ENCODE measurements around the gene ITGA11.

Gene ITGA11

DNA sequence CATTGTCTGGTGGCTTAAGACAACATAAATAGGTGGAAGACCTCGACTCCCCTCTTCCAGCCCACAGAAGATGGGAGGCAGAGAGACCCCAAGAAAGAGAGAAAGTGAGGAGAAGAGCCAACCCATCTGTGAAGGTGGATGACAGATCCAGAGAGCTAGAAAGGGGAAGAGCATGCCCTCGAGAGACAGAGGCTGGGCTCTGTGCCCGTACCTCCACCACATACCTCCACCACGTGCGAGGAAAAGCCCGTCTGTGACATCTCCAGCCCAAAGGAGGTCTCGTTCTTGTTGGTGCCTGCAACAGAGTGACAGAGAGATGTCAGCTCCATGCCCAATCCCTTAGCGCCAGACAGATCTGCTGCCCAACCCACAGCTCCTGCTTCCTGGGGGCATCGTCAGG lies 83.4 kb downstream of the ITGA11 start:
- no peak for DNase-seq

DNA sequence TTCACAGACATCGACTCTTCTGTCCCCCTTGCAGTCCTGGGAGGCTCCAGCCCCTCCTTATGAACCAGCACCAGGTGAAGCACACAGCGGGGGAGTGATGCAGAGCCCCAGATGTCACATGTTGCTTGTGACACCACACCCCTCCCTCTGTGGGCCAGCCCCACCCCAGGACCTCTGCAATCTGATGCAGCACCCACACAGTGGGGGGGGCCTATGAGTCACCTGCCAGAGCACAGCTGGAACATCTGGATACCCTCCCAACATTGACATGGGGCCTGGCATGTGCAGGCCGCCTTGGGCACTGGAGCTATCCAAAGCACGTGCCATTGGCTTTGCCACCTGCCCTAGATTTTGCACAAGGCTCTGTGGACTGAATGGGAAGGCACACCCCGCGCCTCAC lies 83.9 kb downstream of the ITGA11 start:
- DNase-seq = no peak

DNA sequence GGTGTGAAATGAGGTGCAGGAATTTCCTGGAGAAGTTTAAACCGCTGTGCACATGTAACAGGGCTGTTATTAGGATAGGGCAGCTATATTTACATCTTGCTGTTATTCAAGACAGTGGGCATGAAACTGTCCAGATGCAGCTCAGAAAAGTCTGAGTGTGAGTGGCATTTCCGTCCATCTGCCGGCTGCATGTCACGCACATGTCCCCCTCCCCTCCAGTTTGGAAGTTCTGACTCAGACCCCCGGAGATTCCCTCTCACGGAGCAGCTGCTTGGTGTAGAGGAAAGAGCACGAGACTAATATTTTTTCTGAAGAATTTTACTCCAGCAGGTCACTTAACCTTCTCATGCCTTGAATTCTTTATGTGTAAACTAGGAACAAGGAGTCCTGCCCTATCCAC lies 84.6 kb downstream of the ITGA11 start:
- DNase-seq = no peak

DNA sequence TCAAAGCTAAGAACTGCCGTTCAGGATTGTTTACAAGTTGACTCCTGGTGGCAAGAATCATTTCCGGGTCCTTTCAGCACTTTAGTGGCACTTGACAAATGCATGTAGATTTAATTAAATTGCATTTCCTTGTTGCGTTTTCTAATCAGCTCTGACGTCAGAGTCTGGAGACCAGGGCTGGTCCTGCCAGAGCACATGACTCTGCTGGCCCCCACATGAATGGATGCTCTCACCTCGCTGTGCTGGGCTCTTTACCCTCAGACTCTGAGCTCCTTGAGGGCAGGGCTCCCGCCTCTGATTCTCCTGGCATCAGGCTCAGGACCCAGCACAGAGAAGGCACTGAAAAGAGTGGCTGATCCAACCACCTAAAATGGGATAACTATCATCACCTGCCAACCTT lies 85.0 kb downstream of the ITGA11 start:
- DNase-seq = no peak

DNA sequence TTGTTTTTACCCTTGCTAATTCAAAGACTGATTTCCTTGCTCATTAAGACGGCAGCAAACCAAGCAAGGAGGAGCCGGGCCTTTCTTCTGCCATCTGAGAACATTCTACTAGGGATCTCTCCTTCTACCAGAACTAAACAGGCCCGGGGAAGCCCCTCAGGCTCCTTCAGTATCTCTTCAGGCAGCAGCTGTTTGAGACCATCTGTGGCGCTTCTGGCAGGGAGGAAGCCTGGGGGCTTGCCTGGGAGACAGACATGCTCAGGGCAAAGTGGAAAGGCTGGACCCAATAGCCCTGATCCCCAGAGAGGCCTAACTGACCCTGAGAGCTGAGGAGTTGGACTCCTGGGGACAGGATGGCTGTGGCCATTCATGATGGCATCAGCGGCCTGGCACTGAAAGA lies 86.5 kb downstream of the ITGA11 start:
- peak; percentile 13 for DNase-seq

DNA sequence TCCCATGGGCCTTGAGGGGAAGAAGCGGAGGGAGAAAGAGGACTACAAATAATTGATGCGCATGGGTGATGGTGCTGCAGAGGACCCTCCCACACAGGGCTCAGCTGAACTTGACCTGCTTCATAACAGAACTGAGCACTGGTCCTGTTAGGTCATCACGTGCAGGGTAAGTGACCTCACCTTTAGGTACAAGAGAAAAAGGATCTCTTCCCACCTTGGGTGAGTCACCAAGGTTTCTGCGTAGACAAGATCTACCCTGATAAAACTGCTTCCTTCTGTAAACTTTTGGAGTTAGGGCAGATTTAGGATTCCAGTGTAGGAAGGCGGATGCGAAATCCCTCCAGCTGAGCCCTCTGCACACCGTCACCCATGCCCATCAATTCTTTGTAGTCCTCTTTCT lies 87.4 kb downstream of the ITGA11 start:
- no peak for DNase-seq

DNA sequence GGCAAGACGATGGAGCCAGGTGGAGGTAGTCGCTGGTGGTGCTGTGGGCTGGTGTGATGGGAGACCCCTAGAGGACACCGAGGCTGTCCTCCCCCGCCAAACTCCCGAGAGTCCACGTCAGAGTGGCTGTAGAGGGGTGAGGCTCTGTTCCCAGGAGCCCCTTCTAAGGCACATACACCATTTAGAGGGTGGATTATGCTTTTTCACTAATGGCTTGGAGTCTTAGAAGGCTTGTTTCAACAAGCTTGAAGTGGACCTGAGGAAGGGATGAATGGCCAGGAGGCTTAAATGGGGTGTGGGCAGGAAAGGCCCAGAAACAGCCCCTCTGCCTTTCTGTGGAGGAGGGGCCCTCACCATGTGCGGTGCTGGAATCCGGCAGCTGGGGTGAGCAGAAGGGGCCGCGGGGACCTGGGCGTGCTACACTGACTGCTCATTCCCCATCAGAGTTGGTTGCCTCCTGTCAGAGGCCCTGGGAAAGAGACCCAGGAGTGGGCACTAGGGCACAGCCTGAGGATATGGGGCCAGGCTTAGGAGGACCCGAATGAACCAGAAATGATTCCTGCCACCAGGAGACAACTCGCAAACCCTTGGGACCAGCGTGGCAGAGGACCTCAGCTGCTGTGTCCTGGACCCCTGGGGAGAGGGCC lies 88.3 kb downstream of the ITGA11 start:
- DNase-seq = no peak

DNA sequence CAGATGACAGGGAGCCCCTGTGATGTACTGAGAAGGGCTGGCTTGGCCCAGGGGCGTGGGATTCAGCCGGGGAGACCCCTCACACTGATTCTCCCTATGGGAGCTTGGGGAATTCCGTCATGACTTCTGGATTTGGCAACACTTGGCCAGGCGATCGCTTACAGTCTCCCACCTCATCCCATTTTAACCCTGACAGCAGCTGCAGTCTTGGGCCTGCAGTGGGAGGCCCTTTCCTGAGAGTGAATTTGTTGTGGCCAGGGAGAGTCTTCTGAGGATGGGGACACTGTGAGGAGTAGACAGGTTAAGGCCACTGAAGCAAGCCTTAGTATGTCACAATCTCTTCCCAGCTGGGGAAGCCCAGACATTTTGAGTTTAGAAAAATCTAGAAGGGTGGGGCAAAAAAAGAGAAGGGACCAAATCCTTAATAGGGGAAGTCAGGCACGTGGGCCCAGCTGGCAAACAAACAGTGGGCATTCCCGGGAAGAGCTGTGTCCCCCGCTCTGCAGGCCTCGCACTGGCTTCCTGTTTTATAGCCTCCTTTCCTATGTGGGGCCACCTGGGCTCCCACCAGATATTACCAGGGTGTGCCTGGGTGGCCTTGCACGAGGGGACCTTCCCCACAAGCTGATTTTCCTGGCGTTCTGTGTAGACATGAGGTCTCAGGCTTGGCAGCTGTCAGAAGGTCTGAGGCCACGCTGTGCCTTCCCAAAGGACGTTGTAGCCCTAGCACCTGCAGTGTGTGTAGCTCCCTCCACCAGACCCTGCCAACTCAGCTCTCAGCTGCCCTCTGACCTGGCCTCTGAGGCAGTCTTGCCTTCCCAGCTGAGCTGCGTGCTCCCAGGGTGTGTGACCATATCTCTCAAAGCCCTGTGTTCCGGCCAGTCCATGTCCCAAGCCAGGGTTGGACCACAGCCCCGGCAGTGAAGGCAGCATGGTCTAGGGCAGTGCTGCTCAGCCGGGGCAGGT lies 89.9 kb downstream of the ITGA11 start:
- no peak for DNase-seq

DNA sequence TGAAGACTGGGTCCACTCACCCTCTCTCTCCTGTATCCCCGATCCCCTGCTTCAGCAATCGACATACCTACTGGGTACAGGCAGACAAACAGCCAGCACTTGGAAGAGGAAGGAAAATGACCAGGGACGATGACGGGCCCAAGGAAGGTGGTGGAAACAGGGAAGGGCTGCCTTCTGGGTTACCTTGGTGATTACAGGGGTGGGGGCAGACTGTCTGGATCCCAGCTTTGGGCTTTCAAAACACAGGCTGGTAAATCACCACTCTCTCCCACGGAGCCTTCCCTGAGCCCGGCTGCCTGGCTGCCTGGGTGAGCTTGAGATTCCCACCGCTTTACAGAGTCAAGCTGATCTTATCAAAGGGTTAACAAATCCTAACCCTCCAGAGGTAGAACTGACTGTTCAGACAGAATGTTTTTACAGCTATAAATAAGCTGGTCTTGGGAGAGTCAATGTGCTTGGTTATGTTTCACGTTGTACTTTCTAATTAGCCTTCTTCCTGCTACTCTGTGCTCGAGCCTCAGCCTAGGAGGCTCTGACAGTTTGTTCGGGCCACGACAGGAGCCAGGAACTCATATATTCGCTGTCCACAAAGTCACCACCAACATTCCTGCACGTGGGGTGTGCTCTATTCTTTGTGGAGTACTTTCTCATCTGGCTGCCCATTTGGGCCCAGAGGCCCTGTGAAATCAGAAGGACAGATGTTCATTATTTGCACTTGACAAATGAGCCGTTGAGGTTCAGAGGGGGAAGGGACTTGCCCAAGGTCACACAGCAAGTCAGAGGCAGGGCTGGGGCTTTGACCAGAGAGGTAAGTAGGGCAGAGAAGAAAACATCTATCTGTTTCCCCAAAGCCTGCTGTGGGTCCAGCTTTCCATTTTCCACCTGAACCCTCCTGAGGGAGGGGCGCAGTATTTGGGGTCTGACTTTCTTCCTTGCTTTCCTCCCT lies 91.0 kb downstream of the ITGA11 start:
- no peak for DNase-seq

DNA sequence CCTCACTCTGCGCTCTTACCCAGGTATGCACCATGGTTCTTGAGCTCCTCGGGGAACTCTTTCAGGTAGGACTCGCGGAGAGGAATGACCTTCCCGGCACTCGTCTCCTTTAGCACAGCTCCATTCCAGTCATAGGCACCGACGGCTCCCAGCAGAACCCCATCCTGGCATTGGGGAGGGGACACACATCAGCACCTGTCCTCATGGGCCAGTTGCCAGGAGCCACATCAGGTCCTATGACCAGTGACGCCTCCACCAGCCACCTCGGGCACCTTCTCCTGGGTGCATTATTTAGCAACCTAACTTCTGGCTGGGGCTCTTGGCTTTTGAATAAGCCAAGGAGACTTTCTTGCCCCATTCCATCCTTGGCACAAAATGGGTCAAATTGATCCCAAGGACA lies 92.5 kb downstream of the ITGA11 start:
- DNase-seq = no peak

DNA sequence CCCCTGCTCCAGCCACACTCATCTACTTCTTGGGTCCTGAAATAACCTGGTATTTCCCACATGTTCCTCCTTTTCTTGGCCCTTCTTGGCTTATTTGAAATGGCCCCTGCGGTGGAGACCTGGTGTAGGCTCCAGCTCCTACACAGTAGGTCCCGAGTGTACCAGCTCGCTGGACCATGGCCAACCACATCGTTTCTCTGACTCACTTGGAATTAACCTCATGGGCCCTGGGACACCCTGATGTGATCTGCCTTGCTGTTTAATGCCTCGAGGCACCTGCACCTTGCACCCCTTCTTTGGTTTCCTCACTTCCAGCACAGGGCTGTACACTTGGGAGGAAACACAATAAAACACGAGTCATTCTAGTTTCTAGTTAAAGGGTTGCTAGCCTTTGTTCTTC lies 94.1 kb downstream of the ITGA11 start:
- no peak for DNase-seq

DNA sequence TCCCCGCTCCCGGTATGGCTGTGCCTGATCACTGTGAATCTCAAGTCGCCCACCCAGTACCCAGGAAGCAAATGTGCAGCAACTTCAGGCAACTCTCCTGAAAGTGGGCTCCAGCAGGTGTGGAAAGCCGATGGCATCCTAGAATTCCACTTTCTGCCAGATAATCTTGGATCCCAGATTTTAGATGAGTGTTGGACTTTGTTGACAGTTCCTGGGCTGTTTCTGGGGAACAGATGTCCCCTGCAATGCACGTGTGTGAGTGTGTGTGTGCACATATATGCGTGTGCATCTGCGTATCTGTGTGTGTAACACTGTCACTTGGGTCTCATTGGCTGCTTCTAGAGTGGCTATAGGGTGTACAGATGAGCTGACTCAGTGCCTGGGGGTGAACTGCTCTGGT lies 95.4 kb downstream of the ITGA11 start:
- DNase-seq = no peak

DNA sequence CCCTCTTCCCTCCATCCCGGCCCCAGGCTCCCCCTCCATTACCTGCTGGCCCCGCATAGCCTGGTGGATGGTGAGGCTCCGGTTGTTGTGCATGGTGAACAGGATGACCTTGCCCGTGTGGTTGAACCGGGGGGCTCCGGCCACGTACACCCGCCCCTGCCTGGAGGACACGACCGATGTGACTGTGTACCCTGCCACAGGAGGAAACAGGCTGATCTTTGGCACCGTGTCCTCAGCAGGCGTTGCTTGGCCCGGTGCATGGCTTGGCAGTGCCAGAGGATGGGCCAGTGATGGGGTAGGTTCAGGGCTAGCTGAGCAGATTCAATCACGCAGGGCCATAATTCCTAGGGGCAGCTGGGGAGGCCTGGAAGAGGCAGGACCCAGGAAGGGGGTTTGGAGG lies 96.3 kb downstream of the ITGA11 start:
- no peak for DNase-seq

DNA sequence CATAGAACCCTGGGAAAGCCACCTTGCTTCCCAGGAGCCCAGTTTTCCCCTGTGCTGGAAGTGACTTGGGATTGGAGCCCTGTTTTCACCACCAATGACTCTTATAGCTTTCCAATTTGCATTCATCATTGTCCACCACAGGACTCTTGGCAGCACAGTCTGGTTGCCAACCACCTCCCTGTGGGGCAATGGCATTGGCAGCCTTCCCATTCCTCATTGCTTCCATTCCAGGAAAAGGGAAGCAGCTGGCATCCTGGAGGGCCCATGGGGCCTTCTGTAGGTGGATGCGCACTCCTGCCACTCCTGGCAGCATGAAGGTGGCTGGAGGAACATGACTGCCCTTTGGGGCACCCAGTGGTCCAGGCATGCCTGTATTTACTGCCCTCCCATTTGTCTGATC lies 96.7 kb downstream of the ITGA11 start:
- DNase-seq = no peak

DNA sequence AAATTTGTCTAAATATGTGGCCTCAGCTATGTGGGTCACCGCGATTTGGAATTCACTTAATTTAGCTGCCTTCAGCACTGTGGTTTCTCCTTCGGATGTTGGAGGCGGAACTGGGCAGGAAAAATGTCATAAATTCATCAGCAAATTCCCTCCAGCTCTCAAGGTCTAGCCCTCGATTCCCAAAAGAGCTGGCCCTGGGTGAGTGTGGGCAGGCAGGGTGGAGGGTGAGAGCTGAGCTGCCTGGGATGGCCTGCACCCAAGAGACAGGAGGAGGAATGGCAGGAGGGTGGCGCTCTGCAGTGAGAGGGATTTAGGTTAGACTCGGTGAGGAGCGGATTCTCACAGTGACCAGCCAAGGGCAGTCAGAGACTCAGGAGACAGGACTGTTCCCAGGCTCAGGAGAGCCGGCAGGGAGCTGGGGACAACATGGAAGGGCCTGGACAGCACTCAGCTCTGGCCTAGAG lies 97.3 kb downstream of the ITGA11 start:
- DNase-seq = no peak

DNA sequence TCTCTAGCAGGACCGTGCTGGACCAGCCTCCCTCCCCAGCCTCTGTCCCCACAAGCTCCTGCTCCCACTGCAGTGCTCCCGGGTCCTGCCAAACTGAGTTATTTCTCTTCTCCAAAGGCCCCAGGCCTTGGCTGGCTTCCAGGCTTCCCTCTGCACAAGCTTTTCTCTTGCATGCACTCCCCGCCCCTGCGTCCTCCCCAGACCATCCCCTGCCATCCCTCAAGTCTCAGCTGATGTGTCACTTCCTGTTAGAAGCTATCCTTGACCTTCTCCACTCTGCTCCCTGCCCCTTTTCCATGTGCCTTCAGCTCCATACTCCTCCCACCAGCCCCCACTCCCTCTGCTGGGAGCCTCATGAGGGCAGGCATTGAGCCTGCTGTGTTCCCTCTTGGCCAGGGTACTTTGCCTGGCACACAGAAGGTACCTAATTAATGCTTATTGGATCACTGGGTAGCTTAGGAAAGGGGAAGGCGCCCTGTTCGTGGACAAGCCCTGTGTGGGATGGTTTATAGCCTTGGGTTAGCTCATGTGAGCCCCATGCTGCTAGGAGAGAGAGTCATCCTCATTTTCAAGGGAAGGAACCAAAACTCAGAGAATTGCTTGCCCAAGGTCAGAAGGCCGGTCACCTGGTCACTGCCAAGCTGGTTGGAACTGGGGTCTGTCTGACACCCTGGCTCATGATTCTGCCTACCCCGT lies 98.0 kb downstream of the ITGA11 start:
- no peak for DNase-seq

DNA sequence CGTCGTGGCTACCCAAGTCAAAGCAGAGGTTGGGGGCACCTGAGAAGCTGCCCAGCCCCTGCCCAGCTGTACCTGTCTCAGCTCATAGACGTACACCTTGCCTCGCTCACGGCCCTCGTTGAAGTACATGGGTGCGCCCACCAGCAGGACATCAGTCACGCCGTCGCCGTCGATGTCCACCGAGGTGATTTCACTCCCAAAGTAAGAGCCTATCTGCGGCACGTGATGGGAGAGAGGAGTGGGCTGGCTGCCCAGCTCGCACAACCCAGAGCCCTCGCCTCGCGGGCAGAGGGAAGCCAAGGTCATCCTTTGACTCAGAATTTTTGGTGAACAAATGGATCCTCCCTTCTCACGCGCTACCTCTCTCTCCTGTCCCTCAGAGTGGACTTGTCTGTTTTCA lies 99.7 kb downstream of the ITGA11 start:
- DNase-seq = no peak

DNA sequence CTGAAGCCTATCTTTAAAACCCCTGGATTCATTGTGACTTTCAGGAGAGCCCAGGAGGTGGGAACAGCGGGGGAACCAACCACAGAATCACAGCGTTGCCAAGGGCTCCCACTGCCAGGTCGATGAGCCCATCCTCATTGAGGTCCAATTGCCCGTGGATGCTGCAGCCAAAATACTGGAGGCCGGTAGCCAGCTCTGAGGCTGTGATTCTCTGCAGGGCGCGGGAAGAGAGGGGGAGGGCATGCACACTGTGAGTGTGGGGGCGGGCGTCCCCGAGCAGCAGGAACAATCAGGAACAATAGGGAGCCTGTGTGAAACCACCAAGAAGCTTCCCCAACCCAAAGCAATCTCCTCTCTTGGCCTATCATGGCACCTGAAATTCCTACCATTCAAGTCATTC lies 101.1 kb downstream of the ITGA11 start:
- DNase-seq = no peak

DNA sequence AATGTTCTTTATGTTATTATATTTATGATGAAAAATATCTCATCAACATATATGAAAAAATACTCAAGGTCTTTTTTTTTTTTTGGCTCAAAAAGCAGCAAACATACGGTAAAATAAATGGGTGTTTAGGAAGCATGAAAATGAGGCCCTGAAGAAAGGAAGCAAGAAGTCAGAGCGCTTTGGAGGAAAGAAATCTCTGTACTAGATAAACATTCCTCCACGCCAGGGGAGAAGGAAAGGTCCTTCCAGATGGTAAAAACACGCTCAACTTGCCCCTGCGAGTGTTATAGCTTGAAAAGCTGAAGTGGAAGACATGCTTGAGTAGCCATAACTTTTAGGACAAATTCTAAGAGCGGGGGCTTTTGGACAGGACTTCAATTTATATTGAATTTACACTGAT lies 101.5 kb downstream of the ITGA11 start:
- DNase-seq = no peak

DNA sequence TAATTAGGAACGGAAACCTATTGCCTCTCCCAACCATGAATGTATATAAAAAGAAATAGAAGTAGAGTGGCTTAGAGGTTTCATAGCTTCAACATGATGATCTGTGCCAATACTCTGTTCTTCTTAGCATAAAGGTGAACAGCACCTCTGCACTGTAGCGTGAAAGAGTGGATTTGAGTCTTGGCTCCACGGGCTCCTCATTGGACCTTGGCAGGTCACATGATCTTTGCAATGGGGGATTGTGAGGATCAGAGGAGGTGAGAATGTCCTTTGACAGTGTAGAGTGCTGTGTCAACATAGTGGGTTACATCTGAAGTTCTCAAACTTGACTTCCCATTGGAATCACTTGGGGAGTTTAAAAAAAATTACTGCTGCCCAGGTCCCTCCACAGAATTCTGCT lies 103.0 kb downstream of the ITGA11 start:
- no peak for DNase-seq

DNA sequence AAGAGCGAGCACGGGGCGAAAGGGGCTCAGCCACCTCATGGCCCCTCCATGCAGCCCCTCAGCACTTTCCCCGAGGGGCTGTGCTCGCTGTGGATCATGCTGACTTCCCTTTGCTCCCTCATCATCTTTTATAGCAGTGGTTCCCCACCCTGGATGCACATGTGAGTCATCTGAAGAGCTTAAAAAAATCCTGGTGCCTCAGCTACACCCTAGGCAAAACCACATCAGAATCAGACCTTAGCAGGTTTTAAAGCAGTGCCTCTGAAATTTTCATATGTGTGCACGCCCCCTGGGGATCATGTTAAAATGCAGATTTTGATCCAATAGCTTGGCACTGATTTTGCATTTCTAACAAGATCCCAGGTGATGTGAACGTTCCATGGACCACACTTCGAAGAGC lies 103.5 kb downstream of the ITGA11 start:
- no peak for DNase-seq

DNA sequence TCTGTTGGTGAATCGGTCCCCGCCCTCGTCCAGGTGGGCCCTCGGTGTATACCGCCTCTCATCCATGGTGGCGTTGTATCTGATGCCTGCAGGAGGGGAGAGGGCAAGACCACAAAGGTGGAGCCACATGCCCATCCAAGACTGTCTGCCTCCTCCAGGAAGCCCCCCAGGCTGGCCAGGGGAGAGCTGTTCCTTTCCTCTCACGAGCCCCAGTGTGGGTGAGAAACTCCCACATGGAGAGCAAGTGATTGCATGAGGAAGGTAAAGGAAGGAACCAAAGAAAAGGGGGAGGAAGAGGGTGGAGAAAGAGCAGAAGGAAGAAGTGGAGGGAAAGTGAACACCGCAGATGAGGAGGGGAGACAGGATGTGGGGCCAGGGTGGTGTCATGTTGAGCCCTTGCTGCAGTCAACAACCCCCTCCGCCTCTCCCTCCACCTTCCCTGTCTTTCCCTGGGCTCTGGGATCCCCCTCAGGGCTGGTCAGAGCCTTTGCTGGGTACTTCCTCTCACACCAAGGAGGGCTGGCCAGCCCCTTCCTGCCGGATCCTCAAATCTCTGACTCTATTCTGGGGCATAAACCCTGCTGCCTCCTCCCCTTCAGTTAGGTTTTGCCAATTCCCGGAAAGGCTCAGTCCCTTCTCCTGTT lies 105.1 kb downstream of the ITGA11 start:
- DNase-seq = no peak

All from NCI-H82 (cell line).